GM23338 (cell line): ENCODE data around the gene STK33. TPM values are rescaled to one million over a fixed set of nuclear protein-coding genes. Genes with fewer than 3 reads are reported as not detected.

ENCODE experiments used
- ATAC-seq: fragments of 200-7000 bp; cut with Tn5 transposase; 3 replicates; pipeline ENCODE4 v1.9.1; 2020
- DNase-seq: peaks from one replicate; pipeline ENCODE4 v3.0.0-alpha.2; 2015; ENCODE audit warnings: low spot score
- H2AFZ ChIP-seq: fragments of 200-600 bp; sonication (generic); 2 replicates; pipeline ENCODE4 v1.8.0; 2016; ENCODE audit warnings: antibody characterized with exemption, mild to moderate bottlenecking, moderate library complexity
- H3F3A ChIP-seq: fragments of 200-600 bp; sonication (generic); replicated peaks from 2 replicates; pipeline ENCODE4 v1.8.0; 2017; ENCODE audit warnings: antibody characterized with exemption, mixed run types, low read depth
- H3K27ac ChIP-seq: fragments of 200-600 bp; sonication (generic); 2 replicates; pipeline ENCODE4 v1.6.1; 2016; ENCODE audit warnings: low read depth
- H3K27me3 ChIP-seq: fragments of 200-600 bp; sonication (generic); 2 replicates; pipeline ENCODE4 v1.8.0; 2016; ENCODE audit warnings: mild to moderate bottlenecking, mixed run types, moderate library complexity; ENCODE audit not compliant: insufficient read depth
- H3K36me3 ChIP-seq: fragments of 200-600 bp; sonication (generic); 2 replicates; pipeline ENCODE4 v1.8.0; 2016; ENCODE audit warnings: mild to moderate bottlenecking; ENCODE audit not compliant: insufficient read depth
- H3K4me1 ChIP-seq: fragments of 200-600 bp; sonication (generic); 2 replicates; pipeline ENCODE4 v1.8.0; 2016; ENCODE audit warnings: mild to moderate bottlenecking, moderate library complexity; ENCODE audit not compliant: insufficient read depth
- H3K4me2 ChIP-seq: fragments of 200-600 bp; sonication (generic); 2 replicates; pipeline ENCODE4 v1.7.1; 2017; ENCODE audit warnings: mixed run types
- H3K4me3 ChIP-seq: fragments of 200-600 bp; sonication (generic); 2 replicates; pipeline ENCODE4 v1.6.1; 2016; ENCODE audit warnings: mixed run types
- H3K79me2 ChIP-seq: fragments of 200-600 bp; sonication (generic); replicated peaks from 2 replicates; pipeline ENCODE4 v1.8.0; 2017; ENCODE audit warnings: mild to moderate bottlenecking; ENCODE audit not compliant: insufficient read depth
- H3K9me2 ChIP-seq: fragments of 200-600 bp; sonication (generic); 2 replicates; pipeline ENCODE4 v1.8.0; 2017; ENCODE audit not compliant: insufficient read depth
- H4K20me1 ChIP-seq: fragments of 200-600 bp; sonication (generic); replicated peaks from 2 replicates; pipeline ENCODE4 v1.8.0; 2017; ENCODE audit warnings: mild to moderate bottlenecking; ENCODE audit not compliant: insufficient read depth
- H3K27ac Mint-ChIP-seq: 2 replicates; pipeline ENCODE4 v1.8.0; 2020; ENCODE audit warnings: inconsistent platforms, mild to moderate bottlenecking, moderate library complexity, mixed read lengths
- H3K27me3 Mint-ChIP-seq: 3 replicates; pipeline ENCODE4 v1.8.0; 2022; ENCODE audit warnings: low read depth, mild to moderate bottlenecking, moderate library complexity, mixed read lengths, inconsistent platforms; ENCODE audit not compliant: insufficient read depth, poor library complexity
- H3K36me3 Mint-ChIP-seq: 3 replicates; pipeline ENCODE4 v1.8.0; 2021; ENCODE audit warnings: low read depth, mild to moderate bottlenecking, inconsistent platforms, moderate library complexity, mixed read lengths
- H3K4me1 Mint-ChIP-seq: 3 replicates; pipeline ENCODE4 v1.8.0; 2020; ENCODE audit warnings: mild to moderate bottlenecking, inconsistent platforms, mixed read lengths
- H3K4me3 Mint-ChIP-seq: 3 replicates; pipeline ENCODE4 v1.8.0; 2021; ENCODE audit warnings: moderate library complexity, mild to moderate bottlenecking, inconsistent platforms, mixed read lengths
- H3K9me3 Mint-ChIP-seq: 3 replicates; pipeline ENCODE4 v1.8.0; 2020; ENCODE audit warnings: moderate library complexity, mild to moderate bottlenecking, inconsistent platforms, mixed read lengths
- CREB1 ChIP-seq: fragments of 250-450 bp; sonication (Bioruptor Pico); IDR thresholded peaks from 2 replicates; pipeline ENCODE4 v1.5.0; 2020; ENCODE audit warnings: low read depth, mild to moderate bottlenecking, moderate library complexity
- EZH2phosphoT487 ChIP-seq: fragments of 200-600 bp; sonication (generic); IDR thresholded peaks from one replicate; pipeline ENCODE4 v1.8.1; 2018; ENCODE audit warnings: antibody characterized with exemption; ENCODE audit not compliant: unreplicated experiment
- JUNB ChIP-seq: IDR thresholded peaks from one replicate; pipeline ENCODE4 v1.6.1; 2016; ENCODE audit warnings: antibody characterized with exemption; ENCODE audit not compliant: unreplicated experiment
- ZNF114 ChIP-seq: fragments of 250-450 bp; sonication (Bioruptor Pico); IDR thresholded peaks from 2 replicates; pipeline ENCODE4 v1.5.0; 2020; ENCODE audit warnings: mild to moderate bottlenecking, moderate library complexity
- ZNF331 ChIP-seq: fragments of 250-450 bp; sonication (Bioruptor Pico); IDR thresholded peaks from 2 replicates; pipeline ENCODE4 v1.5.0; 2020; ENCODE audit warnings: low read depth, mild to moderate bottlenecking, moderate library complexity
- polyA plus RNA-seq: library from polyadenylated mRNA; unstranded; fragments of >200 nt; fragmentation: Nextera tagmentation; extraction: Ambion mirVana; gene quantifications from 2 replicates; pipeline ENCODE4 v1.2.1, GENCODE V29; 2016
- total RNA-seq: library from RNA; depleted of rRNA; stranded (reverse); fragments of >200 nt; shearing (Covaris generic); gene quantifications from 2 replicates; pipeline ENCODE4 v1.2.3, GENCODE V29; 2014
- TF ChIP-seq, protein P1 (sequence below): fragments of 250-450 bp; sonication (Bioruptor Pico); IDR thresholded peaks from 2 replicates; pipeline ENCODE4 v1.5.0; 2020; ENCODE audit warnings: mild to moderate bottlenecking, moderate library complexity
- TF ChIP-seq, protein P2 (sequence below), 2 experiments: fragments of 200-600 bp in 1 of 2; sonication (generic) in 1 of 2; conservative IDR thresholded peaks; 2 replicates each; pipeline versions ENCODE4 v1.5.1 to v1.6.1; 2016 to 2017; ENCODE audit warnings: antibody characterized with exemption in 2 of 2, low read depth in 2 of 2, mild to moderate bottlenecking in 2 of 2, moderate library complexity in 1 of 2
- TF ChIP-seq, protein P3 (sequence below): IDR thresholded peaks from one replicate; pipeline ENCODE4 v1.6.1; 2018; ENCODE audit warnings: antibody characterized with exemption; ENCODE audit not compliant: unreplicated experiment

STK33 gene
- total and polyA plus RNA-seq, 2 experiments from 2014 or later = 17.2 to 18.2 TPM

DNA sequence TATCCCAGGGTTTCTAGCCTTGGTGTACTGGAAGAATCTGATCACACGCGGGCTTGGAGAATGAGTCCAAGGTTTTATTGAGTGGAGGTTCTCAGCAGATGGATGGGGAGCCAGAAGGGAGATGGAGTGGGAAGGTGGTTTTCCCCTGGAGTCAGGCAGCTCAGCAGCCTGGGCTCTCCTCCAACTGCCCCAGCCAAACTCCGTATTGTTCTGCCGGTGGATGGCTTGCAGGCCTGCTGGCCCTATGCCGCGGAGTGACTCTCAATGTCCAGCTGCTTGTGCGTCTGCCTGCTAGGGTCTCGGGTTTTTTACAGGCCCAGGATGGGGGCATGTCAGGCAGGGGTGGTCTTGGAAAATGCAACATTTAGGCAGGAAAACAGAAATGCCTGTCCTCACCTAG lies 168.0 kb downstream of the STK33 start (continued):
- TF ChIP-seq, protein P1, sequence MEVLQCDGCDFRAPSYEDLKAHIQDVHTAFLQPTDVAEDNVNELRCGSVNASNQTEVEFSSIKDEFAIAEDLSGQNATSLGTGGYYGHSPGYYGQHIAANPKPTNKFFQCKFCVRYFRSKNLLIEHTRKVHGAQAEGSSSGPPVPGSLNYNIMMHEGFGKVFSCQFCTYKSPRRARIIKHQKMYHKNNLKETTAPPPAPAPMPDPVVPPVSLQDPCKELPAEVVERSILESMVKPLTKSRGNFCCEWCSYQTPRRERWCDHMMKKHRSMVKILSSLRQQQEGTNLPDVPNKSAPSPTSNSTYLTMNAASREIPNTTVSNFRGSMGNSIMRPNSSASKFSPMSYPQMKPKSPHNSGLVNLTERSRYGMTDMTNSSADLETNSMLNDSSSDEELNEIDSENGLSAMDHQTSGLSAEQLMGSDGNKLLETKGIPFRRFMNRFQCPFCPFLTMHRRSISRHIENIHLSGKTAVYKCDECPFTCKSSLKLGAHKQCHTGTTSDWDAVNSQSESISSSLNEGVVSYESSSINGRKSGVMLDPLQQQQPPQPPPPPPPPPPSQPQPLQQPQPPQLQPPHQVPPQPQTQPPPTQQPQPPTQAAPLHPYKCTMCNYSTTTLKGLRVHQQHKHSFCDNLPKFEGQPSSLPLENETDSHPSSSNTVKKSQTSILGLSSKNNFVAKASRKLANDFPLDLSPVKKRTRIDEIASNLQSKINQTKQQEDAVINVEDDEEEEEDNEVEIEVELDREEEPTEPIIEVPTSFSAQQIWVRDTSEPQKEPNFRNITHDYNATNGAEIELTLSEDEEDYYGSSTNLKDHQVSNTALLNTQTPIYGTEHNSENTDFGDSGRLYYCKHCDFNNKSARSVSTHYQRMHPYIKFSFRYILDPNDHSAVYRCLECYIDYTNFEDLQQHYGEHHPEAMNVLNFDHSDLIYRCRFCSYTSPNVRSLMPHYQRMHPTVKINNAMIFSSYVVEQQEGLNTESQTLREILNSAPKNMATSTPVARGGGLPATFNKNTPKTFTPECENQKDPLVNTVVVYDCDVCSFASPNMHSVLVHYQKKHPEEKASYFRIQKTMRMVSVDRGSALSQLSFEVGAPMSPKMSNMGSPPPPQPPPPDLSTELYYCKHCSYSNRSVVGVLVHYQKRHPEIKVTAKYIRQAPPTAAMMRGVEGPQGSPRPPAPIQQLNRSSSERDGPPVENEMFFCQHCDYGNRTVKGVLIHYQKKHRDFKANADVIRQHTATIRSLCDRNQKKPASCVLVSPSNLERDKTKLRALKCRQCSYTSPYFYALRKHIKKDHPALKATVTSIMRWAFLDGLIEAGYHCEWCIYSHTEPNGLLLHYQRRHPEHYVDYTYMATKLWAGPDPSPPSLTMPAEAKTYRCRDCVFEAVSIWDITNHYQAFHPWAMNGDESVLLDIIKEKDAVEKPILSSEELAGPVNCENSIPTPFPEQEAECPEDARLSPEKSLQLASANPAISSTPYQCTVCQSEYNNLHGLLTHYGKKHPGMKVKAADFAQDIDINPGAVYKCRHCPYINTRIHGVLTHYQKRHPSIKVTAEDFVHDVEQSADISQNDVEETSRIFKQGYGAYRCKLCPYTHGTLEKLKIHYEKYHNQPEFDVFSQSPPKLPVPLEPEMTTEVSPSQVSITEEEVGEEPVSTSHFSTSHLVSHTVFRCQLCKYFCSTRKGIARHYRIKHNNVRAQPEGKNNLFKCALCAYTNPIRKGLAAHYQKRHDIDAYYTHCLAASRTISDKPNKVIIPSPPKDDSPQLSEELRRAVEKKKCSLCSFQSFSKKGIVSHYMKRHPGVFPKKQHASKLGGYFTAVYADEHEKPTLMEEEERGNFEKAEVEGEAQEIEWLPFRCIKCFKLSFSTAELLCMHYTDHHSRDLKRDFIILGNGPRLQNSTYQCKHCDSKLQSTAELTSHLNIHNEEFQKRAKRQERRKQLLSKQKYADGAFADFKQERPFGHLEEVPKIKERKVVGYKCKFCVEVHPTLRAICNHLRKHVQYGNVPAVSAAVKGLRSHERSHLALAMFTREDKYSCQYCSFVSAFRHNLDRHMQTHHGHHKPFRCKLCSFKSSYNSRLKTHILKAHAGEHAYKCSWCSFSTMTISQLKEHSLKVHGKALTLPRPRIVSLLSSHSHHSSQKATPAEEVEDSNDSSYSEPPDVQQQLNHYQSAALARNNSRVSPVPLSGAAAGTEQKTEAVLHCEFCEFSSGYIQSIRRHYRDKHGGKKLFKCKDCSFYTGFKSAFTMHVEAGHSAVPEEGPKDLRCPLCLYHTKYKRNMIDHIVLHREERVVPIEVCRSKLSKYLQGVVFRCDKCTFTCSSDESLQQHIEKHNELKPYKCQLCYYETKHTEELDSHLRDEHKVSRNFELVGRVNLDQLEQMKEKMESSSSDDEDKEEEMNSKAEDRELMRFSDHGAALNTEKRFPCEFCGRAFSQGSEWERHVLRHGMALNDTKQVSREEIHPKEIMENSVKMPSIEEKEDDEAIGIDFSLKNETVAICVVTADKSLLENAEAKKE = no peak
- TF ChIP-seq ZNF331 (CRISPR knock-in tag) (no peak), JUNB (no peak), CREB1 (CRISPR knock-in tag) (no peak)
- TF ChIP-seq, protein P2, sequence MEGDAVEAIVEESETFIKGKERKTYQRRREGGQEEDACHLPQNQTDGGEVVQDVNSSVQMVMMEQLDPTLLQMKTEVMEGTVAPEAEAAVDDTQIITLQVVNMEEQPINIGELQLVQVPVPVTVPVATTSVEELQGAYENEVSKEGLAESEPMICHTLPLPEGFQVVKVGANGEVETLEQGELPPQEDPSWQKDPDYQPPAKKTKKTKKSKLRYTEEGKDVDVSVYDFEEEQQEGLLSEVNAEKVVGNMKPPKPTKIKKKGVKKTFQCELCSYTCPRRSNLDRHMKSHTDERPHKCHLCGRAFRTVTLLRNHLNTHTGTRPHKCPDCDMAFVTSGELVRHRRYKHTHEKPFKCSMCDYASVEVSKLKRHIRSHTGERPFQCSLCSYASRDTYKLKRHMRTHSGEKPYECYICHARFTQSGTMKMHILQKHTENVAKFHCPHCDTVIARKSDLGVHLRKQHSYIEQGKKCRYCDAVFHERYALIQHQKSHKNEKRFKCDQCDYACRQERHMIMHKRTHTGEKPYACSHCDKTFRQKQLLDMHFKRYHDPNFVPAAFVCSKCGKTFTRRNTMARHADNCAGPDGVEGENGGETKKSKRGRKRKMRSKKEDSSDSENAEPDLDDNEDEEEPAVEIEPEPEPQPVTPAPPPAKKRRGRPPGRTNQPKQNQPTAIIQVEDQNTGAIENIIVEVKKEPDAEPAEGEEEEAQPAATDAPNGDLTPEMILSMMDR (conservative IDR thresholded peaks at IDR 0.05; ENCODE audit: low read depth in 2 of 2) = no peak

DNA sequence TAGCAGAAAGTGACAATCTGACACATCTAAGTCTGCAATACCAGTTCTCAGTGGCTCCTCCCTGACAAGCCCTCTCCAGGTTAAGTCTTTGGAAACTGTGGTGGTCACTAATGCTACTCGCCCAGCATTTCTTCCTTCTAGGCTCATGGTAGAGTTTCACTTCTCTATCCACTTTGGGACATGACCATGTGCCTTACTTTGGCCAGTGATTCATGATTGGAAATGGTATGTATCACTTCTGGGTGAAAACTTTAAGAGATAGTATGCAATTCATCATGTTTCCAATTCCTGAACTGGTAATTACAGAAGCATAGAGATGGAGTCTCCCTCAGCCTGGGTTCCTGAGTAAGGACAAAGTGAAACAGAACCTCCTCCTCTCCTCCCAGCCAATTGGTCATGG lies 178.8 kb downstream of the STK33 start:
- Histone ChIP-seq H2AFZ (no peak overlapping the region), H3K27ac (no peak overlapping the region), H3K36me3 (no peaks in the 10 kb centered on the region), H3K4me1 (no peaks in the 10 kb centered on the region), H3K79me2 (no peaks in the 10 kb centered on the region), H3K27me3 (no peaks in the 10 kb centered on the region), H3F3A (no peaks in the 10 kb centered on the region), H3K4me2 (no peak overlapping the region), H3K4me3 (no peak overlapping the region), H3K9me2 (no peaks in the 10 kb centered on the region), H4K20me1 (no peaks in the 10 kb centered on the region)
- no peak for ATAC-seq
- Mint-ChIP-seq H3K27ac (no peak overlapping the region), H3K4me1 (no peaks in the 10 kb centered on the region), H3K4me3 (no peak overlapping the region), H3K9me3 (no peaks in the 10 kb centered on the region), H3K27me3 (no peaks in the 10 kb centered on the region), H3K36me3 (no peaks in the 10 kb centered on the region)
- no peak for DNase-seq
- TF ChIP-seq EZH2phosphoT487 = no peak
- no peak for TF ChIP-seq CREB1 (CRISPR knock-in tag)
- TF ChIP-seq, protein P3, sequence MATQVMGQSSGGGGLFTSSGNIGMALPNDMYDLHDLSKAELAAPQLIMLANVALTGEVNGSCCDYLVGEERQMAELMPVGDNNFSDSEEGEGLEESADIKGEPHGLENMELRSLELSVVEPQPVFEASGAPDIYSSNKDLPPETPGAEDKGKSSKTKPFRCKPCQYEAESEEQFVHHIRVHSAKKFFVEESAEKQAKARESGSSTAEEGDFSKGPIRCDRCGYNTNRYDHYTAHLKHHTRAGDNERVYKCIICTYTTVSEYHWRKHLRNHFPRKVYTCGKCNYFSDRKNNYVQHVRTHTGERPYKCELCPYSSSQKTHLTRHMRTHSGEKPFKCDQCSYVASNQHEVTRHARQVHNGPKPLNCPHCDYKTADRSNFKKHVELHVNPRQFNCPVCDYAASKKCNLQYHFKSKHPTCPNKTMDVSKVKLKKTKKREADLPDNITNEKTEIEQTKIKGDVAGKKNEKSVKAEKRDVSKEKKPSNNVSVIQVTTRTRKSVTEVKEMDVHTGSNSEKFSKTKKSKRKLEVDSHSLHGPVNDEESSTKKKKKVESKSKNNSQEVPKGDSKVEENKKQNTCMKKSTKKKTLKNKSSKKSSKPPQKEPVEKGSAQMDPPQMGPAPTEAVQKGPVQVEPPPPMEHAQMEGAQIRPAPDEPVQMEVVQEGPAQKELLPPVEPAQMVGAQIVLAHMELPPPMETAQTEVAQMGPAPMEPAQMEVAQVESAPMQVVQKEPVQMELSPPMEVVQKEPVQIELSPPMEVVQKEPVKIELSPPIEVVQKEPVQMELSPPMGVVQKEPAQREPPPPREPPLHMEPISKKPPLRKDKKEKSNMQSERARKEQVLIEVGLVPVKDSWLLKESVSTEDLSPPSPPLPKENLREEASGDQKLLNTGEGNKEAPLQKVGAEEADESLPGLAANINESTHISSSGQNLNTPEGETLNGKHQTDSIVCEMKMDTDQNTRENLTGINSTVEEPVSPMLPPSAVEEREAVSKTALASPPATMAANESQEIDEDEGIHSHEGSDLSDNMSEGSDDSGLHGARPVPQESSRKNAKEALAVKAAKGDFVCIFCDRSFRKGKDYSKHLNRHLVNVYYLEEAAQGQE = no peak
- TF ChIP-seq, protein P2 (conservative IDR thresholded peaks at IDR 0.05; ENCODE audit: low read depth in 2 of 2) = no peak
- no peak for TF ChIP-seq ZNF114 (CRISPR knock-in tag)
